A673 (cell line): ENCODE results near the gene RPUSD2.

ENCODE experiments used
- EZH2 ChIP-seq: fragments of 200-600 bp; sonication (generic); IDR thresholded peaks from 2 replicates; pipeline ENCODE4 v1.6.1; 2017; ENCODE audit warnings: borderline replicate concordance, low read depth, mild to moderate bottlenecking, mixed read lengths, antibody characterized with exemption, low read length; ENCODE audit not compliant: poor library complexity, severe bottlenecking
- TF ChIP-seq, protein P1 (sequence below): fragments of 300-800, 200-600 bp; sonication (generic); conservative IDR thresholded peaks from 2 replicates; pipeline ENCODE4 v1.5.1; 2017; ENCODE audit warnings: low read depth, mild to moderate bottlenecking, antibody characterized with exemption, low read length, moderate library complexity, mixed read lengths

DNA sequence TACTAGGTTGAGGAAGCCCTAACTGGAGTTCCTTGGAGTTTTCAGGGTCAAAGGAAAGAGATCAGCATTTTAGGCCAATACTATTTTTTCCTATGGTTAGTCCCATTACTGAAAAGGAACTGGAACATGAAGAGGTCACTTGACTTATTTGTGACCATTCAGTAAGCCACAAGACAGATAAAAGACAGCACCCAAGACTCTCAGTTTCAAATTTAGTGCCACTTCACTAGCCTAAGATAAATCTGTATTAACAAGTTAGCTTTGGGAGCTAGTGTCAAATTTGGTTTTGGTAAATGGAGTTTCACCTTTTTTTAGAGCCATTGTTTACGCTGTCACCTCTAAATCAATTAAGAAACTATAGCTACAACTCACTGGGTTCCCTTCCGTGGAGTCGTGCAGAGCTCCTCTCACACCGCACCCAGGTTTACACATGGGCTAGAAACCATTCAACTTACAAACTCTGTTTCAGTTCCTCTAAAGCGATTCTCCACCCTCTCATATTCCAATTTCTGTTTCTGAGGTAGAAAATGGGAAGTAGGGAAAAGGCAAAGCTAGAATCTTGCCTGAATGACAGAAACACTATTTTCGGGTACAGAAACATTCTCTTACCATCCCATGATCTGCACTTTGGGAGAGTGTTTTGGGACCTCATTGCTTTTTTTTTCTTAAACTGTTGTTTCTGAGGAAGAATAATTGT lies 18.6 kb upstream of the RPUSD2 start:
- TF ChIP-seq, protein P1, sequence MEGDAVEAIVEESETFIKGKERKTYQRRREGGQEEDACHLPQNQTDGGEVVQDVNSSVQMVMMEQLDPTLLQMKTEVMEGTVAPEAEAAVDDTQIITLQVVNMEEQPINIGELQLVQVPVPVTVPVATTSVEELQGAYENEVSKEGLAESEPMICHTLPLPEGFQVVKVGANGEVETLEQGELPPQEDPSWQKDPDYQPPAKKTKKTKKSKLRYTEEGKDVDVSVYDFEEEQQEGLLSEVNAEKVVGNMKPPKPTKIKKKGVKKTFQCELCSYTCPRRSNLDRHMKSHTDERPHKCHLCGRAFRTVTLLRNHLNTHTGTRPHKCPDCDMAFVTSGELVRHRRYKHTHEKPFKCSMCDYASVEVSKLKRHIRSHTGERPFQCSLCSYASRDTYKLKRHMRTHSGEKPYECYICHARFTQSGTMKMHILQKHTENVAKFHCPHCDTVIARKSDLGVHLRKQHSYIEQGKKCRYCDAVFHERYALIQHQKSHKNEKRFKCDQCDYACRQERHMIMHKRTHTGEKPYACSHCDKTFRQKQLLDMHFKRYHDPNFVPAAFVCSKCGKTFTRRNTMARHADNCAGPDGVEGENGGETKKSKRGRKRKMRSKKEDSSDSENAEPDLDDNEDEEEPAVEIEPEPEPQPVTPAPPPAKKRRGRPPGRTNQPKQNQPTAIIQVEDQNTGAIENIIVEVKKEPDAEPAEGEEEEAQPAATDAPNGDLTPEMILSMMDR, result no peak
- no peak for TF ChIP-seq EZH2
